Endothelial cell of umbilical vein (primary cell): ENCODE results near the gene TFDP2. TPM values are rescaled to one million over a fixed set of nuclear protein-coding genes. Genes with fewer than 3 reads are reported as not detected.

Source experiments
- BruUV-seq: library from RNA; stranded (reverse); fragments of 400-500 nt; replicated peaks from 2 replicates; lab custom pipeline; 2021; lab: Mats Ljungman, UMichigan
- CTCF ChIA-PET: fragments of 300-600, 350-600 bp; sonication (Branson Sonifier 250); formaldehyde crosslinking; loops from one replicate; lab custom pipeline; 2021; ENCODE audit warnings: antibody characterized with exemption, inconsistent platforms; lab: Charles Lee
- POLR2A ChIA-PET: fragments of 300-600, 350-600 bp; sonication (Branson Sonifier 250); formaldehyde crosslinking; loops from one replicate; lab custom pipeline; 2021; ENCODE audit warnings: antibody characterized with exemption, inconsistent platforms; lab: Charles Lee
- DNase-seq: peaks from one replicate; pipeline ENCODE4 v3.0.0-alpha.2; 2011; ENCODE audit warnings: low read depth, low spot score
- FAIRE-seq: peaks from 2 replicates; lab custom pipeline; 2011; peaks lifted over from hg19 to GRCh38; lab: Jason Lieb, UNC
- H2AFZ ChIP-seq: 2 replicates; pipeline ENCODE4 v1.6.0; 2012; ENCODE audit warnings: low read depth, low read length, control low read depth, inconsistent platforms
- H3K27ac ChIP-seq: 2 replicates; pipeline ENCODE4 v1.5.1; 2011; ENCODE audit warnings: low read depth, mild to moderate bottlenecking, control low read depth, low read length, moderate library complexity; ENCODE audit not compliant: insufficient read depth
- H3K27me3 ChIP-seq, 2 experiments: 2 replicates each; pipeline versions ENCODE4 v1.6.0 to v1.6.1; 2011; ENCODE audit warnings: low read length in 2 of 2, mixed read lengths in 1 of 2; ENCODE audit not compliant: control insufficient read depth in 2 of 2, insufficient read depth in 2 of 2
- H3K36me3 ChIP-seq, 2 experiments: 2 replicates in 1 of 2; 3 replicates in 1 of 2; pipeline ENCODE4 v1.5.1; 2011; ENCODE audit warnings: low read length in 2 of 2, mild to moderate bottlenecking in 1 of 2, moderate library complexity in 1 of 2; ENCODE audit not compliant: control insufficient read depth in 2 of 2, insufficient read depth in 2 of 2; ENCODE audit errors: extremely low read depth in 1 of 2
- H3K4me1 ChIP-seq: 3 replicates; pipeline ENCODE4 v1.5.1; 2011; ENCODE audit warnings: mild to moderate bottlenecking, low read length; ENCODE audit not compliant: control insufficient read depth, insufficient read depth; ENCODE audit errors: extremely low read depth
- H3K4me2 ChIP-seq: 2 replicates; pipeline ENCODE4 v1.6.1; 2011; ENCODE audit warnings: low read length, control low read depth, mixed read lengths; ENCODE audit not compliant: insufficient read depth
- H3K4me3 ChIP-seq, 3 experiments: fragments of 200-600 bp in 1 of 3; sonication (generic), shearing (Covaris generic) in 1 of 3; replicated peaks in 1 of 3; 2 replicates each; pipeline ENCODE4 v1.5.1; 2011 to 2016; ENCODE audit warnings: control low read depth in 3 of 3, low read length in 3 of 3, mild to moderate bottlenecking in 2 of 3, inconsistent platforms in 1 of 3, low read depth in 1 of 3, moderate library complexity in 1 of 3; ENCODE audit not compliant: insufficient read depth in 1 of 3
- H3K79me2 ChIP-seq: 2 replicates; pipeline ENCODE4 v1.6.0; 2012; ENCODE audit warnings: low read length, inconsistent platforms; ENCODE audit not compliant: control insufficient read depth, insufficient read depth
- H3K9ac ChIP-seq: replicated peaks from 2 replicates; pipeline ENCODE3; 2011; ENCODE audit warnings: low read length, control low read depth; ENCODE audit not compliant: insufficient read depth; ENCODE audit errors: extremely low read depth
- H3K9me1 ChIP-seq: replicated peaks from 3 replicates; pipeline ENCODE4 v1.6.0; 2011; ENCODE audit warnings: mild to moderate bottlenecking, low read length; ENCODE audit not compliant: control insufficient read depth, insufficient read depth; ENCODE audit errors: extremely low read depth
- H3K9me3 ChIP-seq: replicated peaks from 2 replicates; pipeline ENCODE4 v1.5.1; 2012; ENCODE audit warnings: low read length, inconsistent platforms; ENCODE audit not compliant: control insufficient read depth, insufficient read depth
- H4K20me1 ChIP-seq: replicated peaks from 2 replicates; pipeline ENCODE3; 2011; ENCODE audit warnings: mild to moderate bottlenecking, low read length; ENCODE audit not compliant: control insufficient read depth, insufficient read depth; ENCODE audit errors: extremely low read depth
- EZH2 ChIP-seq: IDR thresholded peaks from 2 replicates; pipeline ENCODE4 v1.6.1; 2012; ENCODE audit warnings: borderline replicate concordance, low read depth, mild to moderate bottlenecking, moderate library complexity, low read length, inconsistent platforms; ENCODE audit not compliant: severe bottlenecking
- FOS ChIP-seq: IDR thresholded peaks from 2 replicates; pipeline ENCODE4 v1.6.1; 2011; ENCODE audit warnings: mild to moderate bottlenecking, low read length, moderate library complexity, borderline replicate concordance; ENCODE audit not compliant: insufficient read depth
- GATA2 ChIP-seq: IDR thresholded peaks from 2 replicates; pipeline ENCODE4 v1.7.0; 2011; ENCODE audit warnings: low read depth, mild to moderate bottlenecking, moderate library complexity, mixed read lengths, low read length; ENCODE audit not compliant: insufficient read length, insufficient read depth
- JUN ChIP-seq: IDR thresholded peaks from 2 replicates; pipeline ENCODE4 v1.6.1; 2011; ENCODE audit warnings: borderline replicate concordance, low read depth; ENCODE audit not compliant: insufficient read length, insufficient read depth
- MAX ChIP-seq: IDR thresholded peaks from 2 replicates; pipeline ENCODE4 v1.6.1; 2011; ENCODE audit not compliant: insufficient read depth, insufficient read length
- MYC ChIP-seq: IDR thresholded peaks from one replicate; pipeline ENCODE4 v1.6.1; 2011; ENCODE audit warnings: mild to moderate bottlenecking, low read depth, low read length
- POLR2A ChIP-seq: IDR thresholded peaks from 2 replicates; pipeline ENCODE4 v1.6.1; 2012; ENCODE audit warnings: low read depth, mild to moderate bottlenecking, control low read depth, low read length
- POLR2AphosphoS5 ChIP-seq: IDR thresholded peaks from 2 replicates; pipeline ENCODE4 v1.6.1; 2012; ENCODE audit warnings: low read depth, mild to moderate bottlenecking, control low read depth, low read length, moderate library complexity; ENCODE audit not compliant: insufficient read depth
- dilution Hi-C: fragments of 300-500 bp; cut with MboI; formaldehyde crosslinking; loops from one replicate; pipeline ENCODE4 v1.15.0; 2019; ENCODE audit warnings: low sequenced_read_pairs; ENCODE audit not compliant: extremely low pct_ligation_motif_present
- intact Hi-C: fragments of 100-400 bp; cut with micrococcal nuclease; formaldehyde crosslinking; loops from one replicate; pipeline ENCODE4 v1.10.0; 2022
- polyA plus RNA-seq, 4 experiments: library from polyadenylated mRNA; depleted of rRNA in 3 of 4; stranded (reverse) in 3 of 4; unstranded in 1 of 4; fragments of >200 nt; gene quantifications; 2 replicates each; pipeline versions ENCODE4 v1.2.1 to v1.2.3, GENCODE V29; 2011 to 2012; ENCODE audit warnings: missing spikeins in 1 of 4
- total RNA-seq: library from RNA; stranded (reverse); gene quantifications from 2 replicates; pipeline ENCODE4 v1.2.3, GENCODE V29; 2021
- TF ChIP-seq, protein P1 (sequence below), 2 donors: IDR thresholded peaks; 1 replicate in 1 of 2; 2 replicates in 1 of 2; pipeline ENCODE4 v1.5.1; 2011; ENCODE audit warnings: low read length in 2 of 2, mild to moderate bottlenecking in 2 of 2, moderate library complexity in 2 of 2, control low read depth in 1 of 2, inconsistent platforms in 1 of 2, low read depth in 1 of 2; ENCODE audit not compliant: insufficient read depth in 1 of 2; ENCODE audit errors: extremely low read depth in 1 of 2

TFDP2 gene
- total and polyA plus RNA-seq, 2 donors (not counting 3 experiments of a cell fraction or from before 2014, with no cell fraction given), result 8.5 to 21.5 TPM

DNA sequence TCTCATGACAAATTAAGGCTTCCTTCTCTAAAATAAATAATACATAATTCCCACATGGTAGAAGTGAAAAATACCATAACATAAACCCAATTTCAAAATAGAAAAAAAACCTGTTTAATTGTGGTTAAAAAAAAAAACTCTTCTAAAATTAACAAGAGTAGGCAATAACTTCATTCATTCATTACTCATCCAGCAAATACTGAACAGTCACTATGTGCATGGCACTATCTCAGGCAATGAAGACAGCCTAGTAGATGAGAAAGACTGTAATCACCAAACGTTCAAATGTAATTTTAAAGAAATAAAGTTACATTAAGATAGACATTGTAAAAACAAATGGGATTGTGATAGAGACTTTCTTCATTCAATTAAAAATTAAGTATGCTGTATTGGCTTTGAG, 43.4 kb downstream of the TFDP2 start:
- dilution Hi-C loops, result no loop called here
- no peak overlapping the region for H3K4me2 ChIP-seq
- no peaks in the 10 kb centered on the region for H3K27me3 ChIP-seq
- H3K79me2 ChIP-seq, result no peaks in the 10 kb centered on the region
- H3K9me3 ChIP-seq, result no peaks in the 10 kb centered on the region
- H2AFZ ChIP-seq, result no peak overlapping the region
- no peak overlapping the region for H3K4me3 ChIP-seq
- BruUV-seq, result no TSS peak
- ChIA-PET CTCF (interaction anchor here (1.3 kb wide), 1 partner anchor 17 kb away, joined by 4 read pairs; no protein-coding TSS in a partner anchor), POLR2A (no interaction called here)
- no peak for TF ChIP-seq POLR2AphosphoS5
- TF ChIP-seq FOS, result no peak
- TF ChIP-seq MAX, result no peak
- no peak for TF ChIP-seq MYC
- TF ChIP-seq GATA2, result no peak
- TF ChIP-seq POLR2A, result no peak
- TF ChIP-seq EZH2, result no peak
- no peak for TF ChIP-seq JUN
- TF ChIP-seq, protein P1, sequence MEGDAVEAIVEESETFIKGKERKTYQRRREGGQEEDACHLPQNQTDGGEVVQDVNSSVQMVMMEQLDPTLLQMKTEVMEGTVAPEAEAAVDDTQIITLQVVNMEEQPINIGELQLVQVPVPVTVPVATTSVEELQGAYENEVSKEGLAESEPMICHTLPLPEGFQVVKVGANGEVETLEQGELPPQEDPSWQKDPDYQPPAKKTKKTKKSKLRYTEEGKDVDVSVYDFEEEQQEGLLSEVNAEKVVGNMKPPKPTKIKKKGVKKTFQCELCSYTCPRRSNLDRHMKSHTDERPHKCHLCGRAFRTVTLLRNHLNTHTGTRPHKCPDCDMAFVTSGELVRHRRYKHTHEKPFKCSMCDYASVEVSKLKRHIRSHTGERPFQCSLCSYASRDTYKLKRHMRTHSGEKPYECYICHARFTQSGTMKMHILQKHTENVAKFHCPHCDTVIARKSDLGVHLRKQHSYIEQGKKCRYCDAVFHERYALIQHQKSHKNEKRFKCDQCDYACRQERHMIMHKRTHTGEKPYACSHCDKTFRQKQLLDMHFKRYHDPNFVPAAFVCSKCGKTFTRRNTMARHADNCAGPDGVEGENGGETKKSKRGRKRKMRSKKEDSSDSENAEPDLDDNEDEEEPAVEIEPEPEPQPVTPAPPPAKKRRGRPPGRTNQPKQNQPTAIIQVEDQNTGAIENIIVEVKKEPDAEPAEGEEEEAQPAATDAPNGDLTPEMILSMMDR (IDR thresholded peaks at IDR 0.05; ENCODE audit: extremely low read depth in 1 of 2, insufficient read depth in 1 of 2, low read depth in 1 of 2, low read length in 2 of 2), result no peak
- H3K36me3 ChIP-seq, result no peaks in the 10 kb centered on the region
- intact Hi-C loops, result no loop called here
- no peak overlapping the region for H3K9ac ChIP-seq
- H3K27ac ChIP-seq, result no peak overlapping the region
- no peaks in the 10 kb centered on the region for H3K9me1 ChIP-seq
- H3K4me1 ChIP-seq, result no peaks in the 10 kb centered on the region
- DNase-seq, result no peak
- no peaks in the 10 kb centered on the region for H4K20me1 ChIP-seq
- no peak for FAIRE-seq
